Measurements from ENCODE around the gene AHI1. TPM values are rescaled to one million over a fixed set of nuclear protein-coding genes. Genes with fewer than 3 reads are reported as not detected.
"Not testable (repeated sequence)": the region's sequence is repeated elsewhere in the genome, so short reads cannot be mapped to it uniquely, and the experiment has no call there.

Gene AHI1
- total RNA-seq, 2 experiments from 2014 or later: 10.8 to 14.0 TPM

DNA sequence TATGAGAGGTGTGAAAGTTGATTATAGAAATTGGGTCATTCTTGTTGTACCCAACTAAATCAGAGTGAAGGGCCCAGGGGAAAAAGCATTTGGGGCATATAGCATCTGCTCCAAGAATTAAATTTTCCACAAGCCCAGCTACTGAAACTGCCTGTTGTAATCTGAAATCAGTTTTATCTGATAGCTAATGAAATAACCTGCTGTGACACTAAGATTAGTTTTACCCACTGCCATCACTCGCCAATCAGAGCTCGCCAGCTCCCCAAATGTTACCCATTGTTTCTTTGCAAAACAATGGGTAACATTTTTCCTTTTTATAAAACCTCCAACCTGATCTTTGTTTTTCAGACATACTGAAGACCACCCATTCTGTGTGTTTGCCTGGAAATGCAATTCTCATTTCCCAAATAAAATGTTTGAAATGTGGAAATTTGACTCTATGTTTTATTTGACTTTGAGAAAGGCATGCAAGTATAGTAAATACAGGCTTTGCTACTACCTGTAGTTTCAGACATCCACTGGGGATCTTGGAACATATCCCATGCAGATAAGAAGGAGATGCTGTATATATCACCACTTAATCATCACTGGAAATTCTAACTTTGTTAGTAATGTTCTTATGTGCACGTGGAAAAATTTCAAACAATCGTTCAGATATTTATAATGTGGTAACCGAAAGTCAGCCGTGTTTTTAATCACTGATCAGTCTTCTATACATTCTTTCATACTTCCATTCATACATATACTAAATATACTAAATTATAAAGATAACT, 6.3 kb upstream of the AHI1 start:
- CTCF ChIA-PET: no interaction called here
- H3K4me3 Mint-ChIP-seq: no peak overlapping the region
- no peaks in the 10 kb centered on the region for H3K36me3 Mint-ChIP-seq (ENCODE audit: low read depth)

DNA sequence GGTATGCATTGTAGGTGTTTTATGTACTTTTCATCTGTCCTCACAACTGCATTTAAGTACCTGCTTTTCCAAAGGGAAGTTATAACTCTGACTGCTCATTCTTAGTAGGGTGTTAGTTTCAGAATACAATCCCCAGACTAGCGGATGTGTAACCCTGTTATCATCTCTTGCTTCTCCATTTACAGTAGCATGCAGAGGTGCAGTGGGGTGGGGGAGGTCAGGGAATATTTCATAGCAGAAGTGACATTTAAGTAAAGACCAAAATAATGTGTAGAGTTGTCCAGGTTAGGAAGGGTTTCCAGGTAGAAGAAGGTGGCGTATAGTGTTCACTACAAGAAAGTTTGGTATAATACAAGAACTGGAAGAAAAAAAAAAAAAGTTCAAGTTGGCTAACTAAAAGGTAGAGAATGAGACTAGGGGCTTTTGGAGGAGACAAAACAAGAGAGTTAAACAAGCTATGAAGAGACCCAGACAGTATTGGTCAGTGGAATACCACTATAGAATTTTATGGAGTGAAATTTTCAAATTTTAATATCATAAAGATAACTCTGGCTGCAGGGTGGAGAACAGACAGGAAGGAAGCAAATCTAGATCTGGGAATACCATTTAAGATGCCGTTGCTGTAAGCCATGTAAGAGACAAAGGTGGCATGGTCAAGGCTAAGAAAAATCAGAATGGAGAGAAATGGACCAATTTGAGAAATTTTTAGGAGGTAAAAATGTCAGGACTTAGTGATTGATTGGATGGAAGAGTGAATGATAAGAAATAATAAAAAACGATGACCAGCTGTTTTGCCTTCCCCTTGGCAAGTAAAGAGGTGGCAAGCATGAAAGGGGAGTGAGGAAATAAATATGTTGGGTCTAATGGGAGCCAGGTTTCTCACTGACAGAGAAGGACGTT, 2.2 kb upstream of the AHI1 start:
- Mint-ChIP-seq H3K4me3 (no peak overlapping the region), H3K27ac (no peak overlapping the region), H3K9me3 (no peaks in the 10 kb centered on the region), H3K4me1 (peaks cover 16% of the 10 kb centered on the region), H3K27me3 (no peaks in the 10 kb centered on the region), H3K36me3 (ENCODE audit: low read depth) (peaks cover 1% of the 10 kb centered on the region)
- CTCF ChIA-PET: interaction anchor here (0.6 to 0.7 kb wide), 3 partner anchors 81 to 705 kb away, joined by 3 to 5 read pairs (median 4); no protein-coding TSS in a partner anchor
- POLR2A ChIA-PET: no interaction called here
- DNase-seq: no peak

More for the DNA sequence above, 6.3 kb upstream of the AHI1 start:
- POLR2A ChIA-PET: no interaction called here
- no peaks in the 10 kb centered on the region for H3K27me3 Mint-ChIP-seq
- no peak overlapping the region for H3K27ac Mint-ChIP-seq
- H3K9me3 Mint-ChIP-seq: no peaks in the 10 kb centered on the region
- no peak for DNase-seq
- H3K4me1 Mint-ChIP-seq: peaks cover 4% of the 10 kb centered on the region

DNA sequence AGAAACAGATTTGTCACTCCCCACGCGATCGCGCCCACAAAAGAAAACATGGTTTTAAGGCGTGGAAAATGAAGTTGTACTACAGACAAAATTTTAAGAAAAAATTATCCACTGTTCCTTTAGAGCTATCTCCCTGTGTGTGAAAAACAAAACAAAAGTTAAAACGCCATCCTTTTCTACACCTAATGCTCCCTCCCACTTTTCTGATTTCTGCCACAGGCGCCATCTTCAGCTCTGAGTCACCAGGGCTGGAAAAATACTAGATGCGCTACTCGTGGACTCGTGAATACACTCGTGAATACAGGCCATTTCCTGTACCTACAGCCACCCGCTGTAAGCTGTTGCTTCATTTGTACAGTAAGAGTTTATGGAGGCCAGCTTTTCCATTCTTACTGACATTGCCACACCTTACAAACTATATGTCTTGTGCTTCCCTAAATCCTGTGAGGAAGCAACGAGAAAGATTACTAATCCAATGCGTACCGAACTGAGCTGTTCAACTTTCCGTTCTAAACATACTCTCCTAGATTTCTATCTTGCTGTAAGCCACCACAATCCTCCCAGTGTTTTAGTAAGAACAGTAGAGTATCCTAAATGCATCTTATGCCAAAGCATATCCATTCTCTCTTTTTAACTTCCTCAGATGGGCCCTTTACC, 773 bp upstream of the AHI1 start:
- Mint-ChIP-seq H3K36me3 (ENCODE audit: low read depth) (peaks cover 3% of the 10 kb centered on the region), H3K4me3 (no peak overlapping the region), H3K27ac (no peak overlapping the region), H3K9me3 (no peaks in the 10 kb centered on the region), H3K4me1 (peaks cover 16% of the 10 kb centered on the region), H3K27me3 (no peaks in the 10 kb centered on the region)
- ChIA-PET POLR2A (interaction anchor here (0.6 kb wide), 1 partner anchor 982 kb away, joined by 3 read pairs; no protein-coding TSS in a partner anchor), CTCF (interaction anchor here (0.6 to 2.0 kb wide), 7 partner anchors 31 to 790 kb away, joined by 3 to 5 read pairs (median 3); no protein-coding TSS in a partner anchor)
- DNase-seq: peak; percentile 73

DNA sequence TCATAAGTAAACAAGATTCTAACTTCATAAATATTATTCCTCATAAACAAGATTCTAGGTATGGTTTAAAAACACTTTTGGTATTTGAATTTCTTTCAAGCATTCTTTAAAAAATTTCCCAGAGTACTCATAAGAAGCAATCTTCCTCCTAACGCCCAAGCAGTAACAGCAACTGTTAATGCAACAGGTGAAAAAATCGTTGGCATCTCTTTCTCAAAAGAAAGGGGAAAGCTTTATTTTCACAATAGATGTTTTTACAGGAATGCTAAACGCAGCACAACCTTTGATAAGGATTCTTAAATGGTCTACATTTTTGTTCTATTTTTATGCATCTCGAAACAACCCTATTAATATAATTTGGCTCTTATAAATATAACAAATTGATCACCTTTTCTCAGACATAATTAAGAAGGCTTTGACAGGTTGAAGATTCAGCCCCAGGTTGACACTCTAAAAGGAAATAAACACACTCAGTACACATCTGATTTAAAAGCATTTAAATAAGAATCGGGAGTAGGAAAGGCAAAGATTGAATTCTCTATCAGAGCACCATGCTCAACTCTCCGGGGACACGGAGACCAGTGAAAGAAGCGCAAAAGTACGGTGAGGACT, 634 bp downstream of the AHI1 start:
- no peak for DNase-seq
- Mint-ChIP-seq H3K4me1 (peaks cover 16% of the 10 kb centered on the region), H3K27me3 (no peaks in the 10 kb centered on the region), H3K27ac (no peak overlapping the region), H3K36me3 (ENCODE audit: low read depth) (peaks cover 9% of the 10 kb centered on the region), H3K9me3 (no peaks in the 10 kb centered on the region), H3K4me3 (no peak overlapping the region)
- ChIA-PET POLR2A (no interaction called here), CTCF (no interaction called here)

DNA sequence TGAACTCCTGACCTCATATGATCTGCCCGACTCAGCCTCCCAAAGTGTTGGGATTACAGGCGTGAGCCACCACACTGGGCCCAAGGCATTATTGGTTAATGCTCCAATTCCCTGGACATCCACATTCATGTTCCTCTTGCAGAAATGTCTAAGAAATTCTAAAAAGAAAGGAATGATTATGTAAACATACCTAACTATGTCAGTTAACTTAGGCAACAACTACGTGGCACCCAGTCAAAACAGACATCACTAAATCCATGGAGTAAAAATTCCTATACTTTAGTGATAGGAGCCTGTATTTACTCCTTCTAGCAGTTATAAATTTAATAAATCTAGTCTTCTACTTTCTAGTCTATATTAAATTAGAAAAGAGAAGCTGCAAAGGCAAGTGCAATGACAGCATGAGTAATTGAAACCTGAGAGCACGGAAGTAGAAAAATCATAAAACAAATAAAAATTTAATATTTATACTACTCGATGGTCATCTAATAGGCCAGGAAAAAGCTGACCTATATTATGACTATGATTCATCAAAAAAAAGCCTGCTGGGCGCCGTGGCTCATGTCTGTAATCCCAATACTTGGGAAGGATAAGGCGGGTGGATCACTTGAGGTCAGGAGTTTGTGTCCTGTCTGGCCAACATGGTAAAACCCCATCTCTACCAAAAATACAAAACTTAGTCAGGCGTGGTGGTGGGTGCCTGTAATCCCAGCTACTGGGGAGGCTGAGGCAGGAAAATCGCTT, 4.2 kb downstream of the AHI1 start:
- no peaks in the 10 kb centered on the region for H3K27me3 Mint-ChIP-seq
- no peak overlapping the region for H3K27ac Mint-ChIP-seq
- POLR2A ChIA-PET: interaction anchor here (0.6 kb wide), 1 partner anchor 737 kb away, joined by 7 read pairs; no protein-coding TSS in a partner anchor
- DNase-seq: no peak
- no peaks in the 10 kb centered on the region for H3K9me3 Mint-ChIP-seq
- CTCF ChIA-PET: no interaction called here
- H3K36me3 Mint-ChIP-seq (ENCODE audit: low read depth): peaks cover 35% of the 10 kb centered on the region
- H3K4me1 Mint-ChIP-seq: peaks cover 16% of the 10 kb centered on the region
- H3K4me3 Mint-ChIP-seq: no peak overlapping the region

DNA sequence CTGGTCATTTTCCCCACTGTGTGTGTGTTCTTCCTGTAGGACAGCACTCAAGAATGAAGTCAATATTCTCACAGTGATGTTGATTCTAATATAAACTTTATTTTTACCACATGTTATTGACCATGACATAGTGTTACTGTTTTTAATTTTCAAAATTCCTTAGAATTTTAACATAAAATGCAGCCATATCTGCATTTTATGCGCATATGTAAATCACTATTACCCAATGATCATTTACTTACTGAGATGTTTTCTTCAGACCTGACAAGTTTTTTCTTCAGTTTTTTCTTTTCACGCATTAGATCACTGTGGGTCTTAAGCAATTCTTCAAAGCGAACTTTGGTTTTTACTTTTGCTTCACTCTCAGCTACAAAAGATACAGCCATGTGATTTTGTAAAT, 7.2 kb downstream of the AHI1 start:
- ChIA-PET POLR2A (no interaction called here), CTCF (no interaction called here)
- Mint-ChIP-seq H3K27ac (no peak overlapping the region), H3K4me3 (no peak overlapping the region), H3K9me3 (peaks cover 2% of the 10 kb centered on the region), H3K36me3 (ENCODE audit: low read depth) (peaks cover 51% of the 10 kb centered on the region), H3K27me3 (no peaks in the 10 kb centered on the region), H3K4me1 (peaks cover 2% of the 10 kb centered on the region)
- no peak for DNase-seq

DNA sequence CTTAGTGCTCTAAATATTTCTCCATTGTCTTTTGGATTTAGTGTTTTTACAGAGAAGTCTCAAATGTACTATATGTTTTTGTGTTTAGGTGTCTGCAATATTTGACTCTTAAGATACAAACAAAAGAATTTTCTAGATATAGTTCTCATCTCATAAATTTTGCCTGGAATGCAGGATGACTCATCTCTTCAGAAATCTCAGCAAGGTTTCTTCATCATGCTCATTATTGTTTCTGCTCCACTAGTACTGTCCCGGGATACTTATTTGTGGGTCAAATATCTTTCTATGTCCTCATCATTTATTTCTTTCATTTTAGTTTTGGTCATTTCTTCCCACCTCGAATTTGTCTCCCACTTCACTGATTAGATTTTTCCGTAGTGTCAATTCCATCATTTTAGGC, 9.5 kb downstream of the AHI1 start:
- Mint-ChIP-seq H3K27me3 (no peaks in the 10 kb centered on the region), H3K4me3 (no peak overlapping the region), H3K4me1 (no peaks in the 10 kb centered on the region), H3K36me3 (ENCODE audit: low read depth) (peaks cover 60% of the 10 kb centered on the region), H3K27ac (no peak overlapping the region), H3K9me3 (peaks cover 9% of the 10 kb centered on the region)
- DNase-seq: no peak
- CTCF ChIA-PET: no interaction called here
- POLR2A ChIA-PET: no interaction called here

DNA sequence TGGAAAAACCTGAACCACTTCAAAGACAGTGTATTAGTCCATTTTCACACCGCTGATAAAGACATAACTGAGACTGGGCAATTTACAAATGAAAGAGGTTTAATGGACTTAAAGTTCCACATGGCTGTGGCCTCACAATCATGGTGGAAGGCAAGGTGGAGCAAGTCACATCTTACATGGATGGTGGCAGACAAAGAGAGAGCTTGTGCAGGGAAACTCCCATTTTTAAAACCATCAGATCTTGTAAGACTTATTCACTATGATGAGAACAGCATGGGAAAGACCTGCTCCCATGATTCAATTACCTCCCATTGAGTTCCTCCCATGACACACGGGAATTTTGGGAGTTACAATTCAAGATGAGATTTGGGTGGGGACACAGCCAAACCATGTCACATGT, 13.6 kb downstream of the AHI1 start:
- DNase-seq, H3K4me3 Mint-ChIP-seq, H3K27me3 Mint-ChIP-seq, H3K27ac Mint-ChIP-seq, POLR2A ChIA-PET, H3K4me1 Mint-ChIP-seq: not testable (repeated sequence)
- H3K9me3 Mint-ChIP-seq: peaks cover 36% of the 10 kb centered on the region
- peaks cover 60% of the 10 kb centered on the region for H3K36me3 Mint-ChIP-seq (ENCODE audit: low read depth)
- CTCF ChIA-PET: interaction anchor here (1.0 kb wide), 2 partner anchors 12 to 758 kb away, joined by 3 read pairs; no protein-coding TSS in a partner anchor

DNA sequence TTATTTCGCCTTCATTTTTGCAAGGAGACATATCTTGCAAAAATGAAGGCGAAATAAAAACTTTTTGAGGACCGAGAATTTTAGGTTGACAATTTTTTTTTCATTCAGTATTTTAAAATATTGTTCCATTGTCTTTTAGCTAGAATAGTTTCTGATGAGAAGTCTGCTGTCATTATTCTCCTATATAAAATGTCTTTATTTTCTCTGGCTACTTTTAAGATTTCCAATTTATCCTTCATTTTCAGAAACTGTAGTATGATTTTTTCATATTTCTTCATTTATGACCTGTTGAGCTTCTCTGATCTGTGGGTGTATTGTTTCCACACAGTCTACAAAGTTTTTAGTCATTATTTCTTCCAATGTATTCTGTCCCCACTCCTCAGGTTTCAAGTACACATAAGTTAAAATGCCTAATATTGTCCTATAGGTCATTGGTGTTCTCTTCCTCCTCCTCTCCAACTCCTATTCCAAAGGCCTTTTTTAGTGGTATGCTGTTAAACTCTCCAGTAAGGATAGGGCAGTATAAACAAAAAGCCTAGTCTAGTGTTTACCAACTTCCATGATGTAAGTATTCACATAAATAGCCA, 15.7 kb downstream of the AHI1 start:
- Mint-ChIP-seq H3K9me3 (peaks cover 42% of the 10 kb centered on the region), H3K4me1 (no peaks in the 10 kb centered on the region), H3K27ac (no peak overlapping the region), H3K4me3 (no peak overlapping the region), H3K27me3 (no peaks in the 10 kb centered on the region), H3K36me3 (ENCODE audit: low read depth) (peaks cover 63% of the 10 kb centered on the region)
- ChIA-PET POLR2A (no interaction called here), CTCF (no interaction called here)
- no peak for DNase-seq

DNA sequence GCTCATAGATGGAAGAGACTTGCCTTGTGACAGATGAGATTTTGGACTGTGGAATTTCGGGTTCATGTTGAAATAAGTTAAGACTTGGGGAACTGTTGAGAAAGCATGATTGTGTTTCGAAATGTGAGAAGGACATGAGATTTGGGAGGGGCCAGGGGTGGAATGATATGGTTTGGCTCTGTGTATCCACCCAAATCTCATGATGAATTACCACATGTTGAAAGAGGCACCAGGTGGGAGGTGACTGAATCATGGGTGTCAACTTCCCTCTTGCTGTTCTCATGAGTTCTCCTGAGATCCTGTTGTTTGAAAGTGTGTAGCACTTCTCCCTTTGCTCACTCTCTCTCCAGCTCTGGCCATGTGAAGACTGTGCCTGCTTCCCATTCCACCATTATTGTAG, 17.9 kb downstream of the AHI1 start:
- no peak for DNase-seq
- peaks cover 40% of the 10 kb centered on the region for H3K9me3 Mint-ChIP-seq
- POLR2A ChIA-PET: no interaction called here
- CTCF ChIA-PET: no interaction called here
- no peaks in the 10 kb centered on the region for H3K27me3 Mint-ChIP-seq
- H3K27ac Mint-ChIP-seq: no peak overlapping the region
- H3K4me1 Mint-ChIP-seq: no peaks in the 10 kb centered on the region
- H3K36me3 Mint-ChIP-seq (ENCODE audit: low read depth): peaks cover 55% of the 10 kb centered on the region
- no peak overlapping the region for H3K4me3 Mint-ChIP-seq

DNA sequence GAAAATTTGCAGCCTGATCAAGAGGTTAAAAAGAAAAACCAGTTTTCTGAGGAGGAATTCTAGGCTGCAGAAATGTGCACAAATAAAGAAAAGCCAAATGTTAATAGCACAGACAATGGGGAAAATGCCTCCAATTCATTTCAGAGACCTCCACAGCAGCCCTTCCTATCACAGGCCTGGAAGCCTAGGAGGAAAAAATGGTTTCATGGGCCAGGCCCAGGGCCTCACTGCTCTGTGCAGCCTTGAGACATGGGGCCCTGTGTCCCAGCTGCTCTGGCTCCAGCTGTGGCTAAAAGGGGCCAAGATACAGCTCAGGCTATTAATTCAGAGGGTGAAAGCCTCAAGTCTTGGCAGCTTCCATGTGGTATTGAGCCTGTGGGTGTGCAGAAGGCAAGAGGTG, 18.9 kb downstream of the AHI1 start:
- Mint-ChIP-seq H3K27ac (no peak overlapping the region), H3K27me3 (no peaks in the 10 kb centered on the region), H3K4me3 (no peak overlapping the region), H3K9me3 (peaks cover 37% of the 10 kb centered on the region), H3K36me3 (ENCODE audit: low read depth) (peaks cover 47% of the 10 kb centered on the region), H3K4me1 (no peaks in the 10 kb centered on the region)
- ChIA-PET POLR2A (no interaction called here), CTCF (interaction anchor here (0.6 kb wide), 1 partner anchor 95 kb away, joined by 3 read pairs; no protein-coding TSS in a partner anchor)
- DNase-seq: no peak
